Activated naive CD8-positive, alpha-beta T cell (primary cell): ENCODE measurements around the gene FOXC2.

Source experiments
- H3K27ac Mint-ChIP-seq: one replicate; pipeline ENCODE4 v1.8.0; 2021; ENCODE audit warnings: mixed read lengths
- H3K27me3 Mint-ChIP-seq: one replicate; pipeline ENCODE4 v1.8.0; 2021; ENCODE audit warnings: mixed read lengths
- H3K36me3 Mint-ChIP-seq: one replicate; pipeline ENCODE4 v1.8.0; 2021; ENCODE audit warnings: mixed read lengths
- H3K4me1 Mint-ChIP-seq: one replicate; pipeline ENCODE4 v1.8.0; 2021; ENCODE audit warnings: low read depth, mixed read lengths
- H3K4me3 Mint-ChIP-seq: one replicate; pipeline ENCODE4 v1.8.0; 2021; ENCODE audit warnings: mild to moderate bottlenecking, mixed read lengths
- H3K9me3 Mint-ChIP-seq: one replicate; pipeline ENCODE4 v1.8.0; 2021; ENCODE audit warnings: low read depth, mixed read lengths

The FOXC2 gene

DNA sequence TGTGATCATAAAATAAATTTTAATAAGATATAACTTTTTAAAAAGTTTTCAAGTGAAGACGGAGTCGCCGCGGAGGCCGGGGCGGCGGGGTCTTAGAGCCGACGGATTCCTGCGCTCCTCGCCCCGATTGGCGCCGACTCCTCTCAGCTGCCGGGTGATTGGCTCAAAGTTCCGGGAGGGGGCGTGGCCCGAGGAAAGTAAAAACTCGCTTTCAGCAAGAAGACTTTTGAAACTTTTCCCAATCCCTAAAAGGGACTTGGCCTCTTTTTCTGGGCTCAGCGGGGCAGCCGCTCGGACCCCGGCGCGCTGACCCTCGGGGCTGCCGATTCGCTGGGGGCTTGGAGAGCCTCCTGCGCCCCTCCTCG, at the start of gene FOXC2:
Gene FOXC2 (plus strand): TSS at position 229 of the 365 bp plus-strand sequence. CDS start 507 bp downstream, outside the sequence.
- peaks cover 29% of the 10 kb centered on the region for H3K4me1 Mint-ChIP-seq
- H3K9me3 Mint-ChIP-seq: no peaks in the 10 kb centered on the region
- H3K27me3 Mint-ChIP-seq: peaks cover 38% of the 10 kb centered on the region
- no peak within 1 kb of the TSS for H3K27ac Mint-ChIP-seq
- H3K4me3 Mint-ChIP-seq: peak within 1 kb of the TSS; percentile 35
- no peaks in the 10 kb centered on the region for H3K36me3 Mint-ChIP-seq

DNA sequence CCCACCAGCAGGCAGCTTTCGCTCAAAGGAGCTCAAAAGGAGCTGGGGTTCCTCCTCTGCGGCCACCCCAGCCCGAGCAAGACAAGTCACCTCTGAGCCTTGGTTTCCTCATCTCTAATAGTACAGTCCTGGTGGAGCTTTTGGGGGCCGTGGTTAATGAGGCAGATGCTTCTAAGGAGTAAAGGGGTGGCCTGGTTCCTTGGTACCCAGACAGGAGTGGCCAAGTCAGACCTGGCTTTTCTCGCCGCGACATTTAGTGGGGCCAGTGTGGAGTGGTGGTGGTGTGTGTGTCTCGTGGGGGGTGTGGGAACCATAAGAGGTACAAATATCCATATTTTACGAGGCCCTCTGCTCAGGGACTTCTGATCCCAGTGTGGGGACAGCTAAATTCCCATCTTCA, 49.6 kb upstream of the FOXC2 start:
- H3K9me3 Mint-ChIP-seq: no peaks in the 10 kb centered on the region
- H3K27ac Mint-ChIP-seq: no peak overlapping the region
- H3K36me3 Mint-ChIP-seq: no peaks in the 10 kb centered on the region
- H3K27me3 Mint-ChIP-seq: peaks cover 39% of the 10 kb centered on the region
- no peak overlapping the region for H3K4me3 Mint-ChIP-seq
- H3K4me1 Mint-ChIP-seq: peaks cover 11% of the 10 kb centered on the region

DNA sequence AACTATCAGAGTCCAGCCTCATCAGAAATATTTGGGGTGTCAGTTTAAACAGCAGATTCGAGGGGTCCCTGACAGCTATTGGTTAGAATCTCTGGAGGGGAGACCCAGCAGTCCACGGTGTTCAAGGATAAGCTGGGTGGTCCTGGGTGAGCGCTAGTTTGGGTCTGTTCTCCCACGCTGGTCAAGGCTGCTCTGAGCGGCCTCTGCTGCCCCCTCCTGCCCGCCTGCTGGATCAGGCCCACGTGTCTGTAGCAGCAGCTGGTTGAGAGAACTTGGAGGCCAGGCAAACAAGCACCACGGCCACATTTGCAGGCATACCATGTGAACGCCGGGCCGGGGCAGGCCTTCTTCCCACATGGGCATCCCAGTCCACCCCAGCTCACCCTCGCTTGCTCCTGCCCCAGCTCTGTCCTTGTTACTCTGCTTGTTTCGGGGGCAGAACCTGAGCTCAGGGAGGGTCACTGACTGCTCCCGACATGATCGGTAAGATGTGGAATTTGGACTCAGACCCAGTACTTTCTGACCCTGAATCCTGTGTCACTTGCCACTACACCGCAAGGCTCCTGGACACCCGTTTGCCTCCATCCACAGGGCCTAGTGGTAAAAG, 48.9 kb upstream of the FOXC2 start:
- Mint-ChIP-seq H3K36me3 (no peaks in the 10 kb centered on the region), H3K27ac (no peak overlapping the region), H3K9me3 (no peaks in the 10 kb centered on the region), H3K27me3 (peaks cover 39% of the 10 kb centered on the region), H3K4me1 (peaks cover 11% of the 10 kb centered on the region), H3K4me3 (no peak overlapping the region)

DNA sequence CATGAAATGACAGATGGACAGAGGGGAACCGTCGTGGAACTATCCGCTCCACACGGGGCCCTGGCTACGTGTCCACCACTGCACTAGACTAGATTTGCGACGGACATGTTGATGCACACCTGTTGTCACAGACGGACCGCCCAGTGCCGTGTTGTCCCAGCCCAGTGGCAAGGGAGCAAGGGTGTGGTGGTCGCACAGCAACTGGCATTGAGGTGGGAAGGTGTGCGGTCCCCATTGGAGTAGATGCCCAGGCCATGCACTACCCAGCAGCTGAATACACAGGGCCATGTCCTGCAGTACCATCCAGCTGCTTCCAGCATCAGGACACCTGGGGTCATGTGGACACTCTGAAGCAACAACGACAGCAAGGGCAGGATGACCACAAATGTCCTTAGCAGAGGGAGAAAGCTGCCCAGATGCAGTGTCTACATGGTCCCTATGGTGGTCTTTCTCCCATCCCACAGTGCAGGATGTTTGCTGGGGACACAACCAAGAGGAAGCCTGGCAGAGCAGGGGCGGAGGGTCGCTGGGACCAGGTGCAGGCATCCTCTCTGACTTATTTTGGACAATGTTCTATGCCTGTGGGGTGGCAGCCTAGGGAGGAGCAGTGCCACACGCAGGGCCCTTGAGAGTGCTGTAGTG, 47.5 kb upstream of the FOXC2 start:
- Mint-ChIP-seq H3K4me1 (peaks cover 5% of the 10 kb centered on the region), H3K4me3 (no peak overlapping the region), H3K27me3 (peaks cover 30% of the 10 kb centered on the region), H3K36me3 (no peaks in the 10 kb centered on the region), H3K9me3 (no peaks in the 10 kb centered on the region), H3K27ac (no peak overlapping the region)

DNA sequence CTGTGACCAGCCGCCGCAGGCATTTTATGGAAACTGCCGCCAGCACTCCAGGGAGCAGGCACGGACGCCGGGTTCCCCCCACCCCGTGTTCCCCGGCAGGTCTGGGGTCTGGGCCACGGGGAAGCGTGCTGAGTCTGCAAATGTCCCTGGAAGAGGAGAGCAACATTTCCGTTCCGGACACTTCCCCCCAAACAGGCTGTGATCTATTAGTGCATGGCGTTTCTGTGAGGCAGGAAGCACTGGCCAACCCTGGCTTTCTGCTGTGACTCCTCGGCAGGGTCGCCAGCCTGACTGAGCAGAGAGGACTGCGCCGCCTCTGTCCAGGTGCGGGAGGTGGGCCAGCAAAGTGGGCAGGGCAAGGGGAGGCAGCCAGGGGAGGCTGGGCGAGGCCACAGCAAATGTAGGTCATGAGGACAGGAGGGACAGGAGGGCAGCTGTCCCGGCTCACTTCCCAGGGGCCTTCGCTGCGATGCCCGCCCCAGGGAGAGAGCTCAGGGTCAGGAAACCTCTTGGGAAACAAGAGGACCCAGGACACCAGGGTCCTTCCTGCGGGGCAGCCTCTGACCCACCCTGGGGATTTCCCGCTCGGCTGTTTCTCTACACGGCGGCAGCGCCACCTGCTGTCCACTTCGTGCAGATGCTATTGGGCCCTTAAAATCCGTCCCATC, 46.8 kb upstream of the FOXC2 start:
- no peaks in the 10 kb centered on the region for H3K36me3 Mint-ChIP-seq
- peaks cover 5% of the 10 kb centered on the region for H3K4me1 Mint-ChIP-seq
- H3K27ac Mint-ChIP-seq: no peak overlapping the region
- H3K27me3 Mint-ChIP-seq: peaks cover 26% of the 10 kb centered on the region
- H3K4me3 Mint-ChIP-seq: no peak overlapping the region
- no peaks in the 10 kb centered on the region for H3K9me3 Mint-ChIP-seq

DNA sequence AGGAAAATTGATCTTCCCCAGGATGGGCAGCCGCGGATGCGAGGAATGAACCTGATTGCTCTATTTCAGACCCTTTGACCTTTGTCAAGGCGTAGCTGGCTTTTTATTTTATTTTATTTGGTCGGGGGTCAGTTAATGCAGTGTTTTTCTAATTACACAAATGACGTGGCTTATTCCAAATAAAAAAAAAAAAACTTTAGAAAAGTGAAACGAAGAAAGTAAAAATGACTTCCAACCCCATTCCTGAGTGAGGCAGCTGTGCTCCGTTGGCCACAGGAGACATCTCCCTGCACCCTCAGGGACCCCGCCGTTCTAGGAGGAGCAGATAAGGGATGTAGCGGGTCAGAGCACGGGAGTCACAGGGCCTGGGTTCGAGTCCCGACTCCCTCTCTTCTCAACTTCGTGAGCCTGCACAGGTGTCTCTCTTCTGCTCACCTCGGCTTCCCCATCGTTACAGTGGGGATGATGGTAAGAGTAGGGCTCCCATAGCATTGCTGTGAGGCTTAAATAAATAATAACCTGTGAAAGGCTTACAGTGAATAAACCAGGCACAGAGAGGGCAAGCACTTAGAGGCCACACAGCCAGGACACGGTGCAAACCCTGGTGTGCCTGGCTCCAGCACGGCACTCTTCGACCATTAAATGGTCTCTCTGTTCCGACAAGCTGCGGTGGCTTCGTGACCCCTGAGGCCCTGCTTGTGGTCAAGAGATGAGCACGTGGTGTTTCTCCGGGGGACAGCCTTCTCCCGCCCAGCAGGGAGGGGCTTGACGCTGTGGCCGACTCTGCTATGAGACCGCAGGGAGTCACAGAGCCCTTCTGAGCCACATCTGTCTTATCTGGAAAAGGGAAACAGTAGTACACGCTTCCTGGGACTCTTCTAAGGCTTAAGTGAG, 46.1 kb upstream of the FOXC2 start:
- peaks cover 23% of the 10 kb centered on the region for H3K27me3 Mint-ChIP-seq
- H3K27ac Mint-ChIP-seq: no peak overlapping the region
- no peak overlapping the region for H3K4me3 Mint-ChIP-seq
- H3K36me3 Mint-ChIP-seq: no peaks in the 10 kb centered on the region
- no peaks in the 10 kb centered on the region for H3K9me3 Mint-ChIP-seq
- H3K4me1 Mint-ChIP-seq: peaks cover 5% of the 10 kb centered on the region

DNA sequence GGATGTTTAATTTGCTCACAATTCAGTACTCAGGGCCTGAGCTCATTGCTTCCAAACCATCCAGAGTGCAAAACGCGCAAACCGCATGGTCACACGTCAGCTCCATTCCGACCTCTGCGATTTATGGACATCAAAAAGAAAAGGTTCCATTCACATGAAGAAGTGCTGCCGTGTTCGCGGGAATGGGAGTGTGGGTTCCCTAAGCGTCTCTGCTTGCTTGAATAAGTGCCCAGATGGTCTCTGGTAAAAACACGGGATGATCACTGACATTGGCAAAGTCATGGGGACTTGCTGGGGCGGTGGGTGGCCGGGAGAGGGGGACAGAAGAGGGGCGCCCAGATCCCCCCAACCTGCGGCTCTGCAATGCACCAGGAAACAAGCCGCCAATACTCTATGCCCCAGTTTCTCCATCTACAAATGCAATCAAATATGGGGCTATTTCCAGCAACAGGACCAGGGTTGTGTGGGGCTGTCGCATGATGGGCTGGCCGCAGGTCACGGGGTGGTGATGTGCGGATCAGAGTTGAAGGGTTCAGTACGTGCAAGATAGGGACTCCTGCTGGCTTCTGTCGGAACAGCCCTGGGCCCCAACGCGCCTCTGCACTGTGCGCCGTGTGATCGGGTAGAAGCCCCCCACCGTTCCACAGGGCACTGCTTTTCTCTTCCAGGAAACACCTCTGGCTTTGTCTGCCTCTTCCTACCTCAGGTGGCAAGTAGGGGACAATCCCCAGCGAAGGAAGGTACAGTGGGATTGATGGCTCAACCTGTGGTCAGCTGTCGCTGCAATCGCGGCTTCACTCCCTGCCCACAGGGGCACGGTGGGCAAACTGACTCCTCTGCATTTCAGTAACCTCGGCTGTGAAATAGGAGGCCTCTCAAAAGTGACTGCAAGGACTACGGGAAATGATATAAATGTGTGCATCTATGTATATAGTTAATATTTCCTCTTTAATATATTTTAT, 45.1 kb upstream of the FOXC2 start:
- Mint-ChIP-seq H3K27me3 (peaks cover 21% of the 10 kb centered on the region), H3K4me1 (peaks cover 5% of the 10 kb centered on the region), H3K9me3 (no peaks in the 10 kb centered on the region), H3K4me3 (no peak overlapping the region), H3K27ac (no peak overlapping the region), H3K36me3 (no peaks in the 10 kb centered on the region)

DNA sequence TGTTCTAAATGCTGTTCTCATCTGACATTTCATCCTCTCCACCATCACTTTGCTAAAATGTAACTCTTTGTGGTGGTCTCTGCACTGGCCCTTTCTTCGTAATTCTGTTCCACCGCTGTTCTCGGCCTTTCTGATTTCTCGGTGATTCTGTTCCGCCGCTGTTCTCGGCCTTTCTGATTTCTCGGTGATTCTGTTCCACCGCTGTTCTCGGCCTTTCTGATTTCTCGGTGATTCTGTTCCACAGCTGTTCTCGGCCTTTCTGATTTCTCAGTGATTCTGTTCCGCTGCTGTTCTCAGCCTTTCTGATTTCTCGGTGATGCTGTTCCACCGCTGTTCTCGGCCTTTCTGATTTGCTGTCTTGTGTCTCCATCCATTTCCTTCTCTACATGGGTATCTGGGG, 44.0 kb upstream of the FOXC2 start:
- peaks cover 5% of the 10 kb centered on the region for H3K4me1 Mint-ChIP-seq
- no peaks in the 10 kb centered on the region for H3K36me3 Mint-ChIP-seq
- no peak overlapping the region for H3K27ac Mint-ChIP-seq
- no peak overlapping the region for H3K4me3 Mint-ChIP-seq
- peaks cover 16% of the 10 kb centered on the region for H3K27me3 Mint-ChIP-seq
- H3K9me3 Mint-ChIP-seq: no peaks in the 10 kb centered on the region

DNA sequence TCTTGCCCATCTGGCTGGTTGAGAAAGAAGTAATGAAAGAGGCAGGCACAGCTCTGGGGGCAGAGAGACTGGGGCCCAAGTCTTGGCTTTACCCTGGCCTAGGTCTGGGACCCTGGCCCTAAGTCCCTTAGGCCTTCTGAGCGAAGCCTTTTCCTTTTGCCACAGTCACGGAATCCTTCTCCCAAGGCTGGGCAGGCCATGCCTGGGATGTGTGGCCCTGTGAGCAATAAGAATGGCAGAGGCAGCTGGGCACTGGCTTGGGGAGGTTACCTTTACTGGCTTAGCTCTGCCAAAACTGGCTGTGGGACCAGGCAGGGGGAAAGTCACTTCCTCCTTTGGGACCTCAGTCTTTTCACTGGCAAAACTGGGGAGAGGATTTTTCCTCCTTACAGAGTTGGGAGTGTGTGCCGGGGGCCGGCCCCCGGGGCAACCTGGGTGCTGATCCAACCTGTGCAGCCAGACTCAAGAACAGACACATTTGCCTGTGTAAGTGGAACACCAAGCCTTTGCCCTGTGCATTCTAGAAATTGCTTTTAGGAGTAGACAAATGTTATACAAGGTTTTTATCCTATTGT, 43.4 kb upstream of the FOXC2 start:
- no peaks in the 10 kb centered on the region for H3K36me3 Mint-ChIP-seq
- peaks cover 13% of the 10 kb centered on the region for H3K27me3 Mint-ChIP-seq
- H3K9me3 Mint-ChIP-seq: no peaks in the 10 kb centered on the region

DNA sequence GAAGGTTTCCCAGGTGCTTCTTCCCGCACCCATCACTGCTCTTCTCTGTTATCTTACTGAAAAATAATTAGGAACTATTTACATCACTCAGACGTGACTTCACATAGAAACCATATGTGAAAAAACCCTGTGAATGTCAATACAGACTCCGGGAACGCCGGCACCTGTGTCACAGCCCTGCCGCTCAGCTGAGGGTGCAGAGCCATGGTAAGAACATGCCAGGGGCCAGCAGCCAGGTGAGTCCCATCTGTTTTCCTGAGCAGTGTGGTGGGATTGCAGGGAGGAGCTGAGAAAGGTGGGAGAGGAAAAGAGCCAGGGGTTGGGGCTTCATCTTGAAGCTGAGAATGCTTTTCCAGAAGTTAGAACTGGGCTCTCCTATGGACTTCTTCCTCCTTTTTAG, 42.6 kb upstream of the FOXC2 start:
- peaks cover 4% of the 10 kb centered on the region for H3K4me1 Mint-ChIP-seq
- H3K27ac Mint-ChIP-seq: no peak overlapping the region
- H3K36me3 Mint-ChIP-seq: no peaks in the 10 kb centered on the region
- no peaks in the 10 kb centered on the region for H3K9me3 Mint-ChIP-seq
- no peak overlapping the region for H3K4me3 Mint-ChIP-seq
- peaks cover 9% of the 10 kb centered on the region for H3K27me3 Mint-ChIP-seq

More for the DNA sequence above, 43.4 kb upstream of the FOXC2 start:
- H3K4me1 Mint-ChIP-seq: peaks cover 5% of the 10 kb centered on the region
- no peak overlapping the region for H3K4me3 Mint-ChIP-seq
- no peak overlapping the region for H3K27ac Mint-ChIP-seq

DNA sequence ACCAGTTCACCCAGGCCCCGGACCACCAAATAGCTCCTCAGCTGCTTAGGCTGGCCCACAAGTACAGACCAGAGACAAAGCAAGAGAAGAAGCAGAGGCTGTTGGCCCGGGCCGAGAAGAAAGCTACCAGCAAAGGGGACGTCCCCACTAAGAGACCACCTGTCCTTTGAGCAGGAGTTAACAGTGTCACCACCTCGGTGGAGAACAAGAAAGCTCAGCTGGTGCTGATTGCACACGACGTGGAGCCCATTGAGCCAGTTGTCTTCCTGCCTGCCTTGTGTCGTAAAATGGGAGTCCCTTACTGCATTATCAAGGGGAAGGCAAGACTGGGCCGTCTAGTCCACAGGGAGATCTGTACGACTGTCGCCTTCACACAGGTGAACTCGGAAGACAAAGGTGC, 40.9 kb upstream of the FOXC2 start:
- Mint-ChIP-seq H3K36me3 (peaks cover 2% of the 10 kb centered on the region), H3K27me3 (peaks cover 4% of the 10 kb centered on the region), H3K4me3 (no peak overlapping the region), H3K9me3 (no peaks in the 10 kb centered on the region), H3K4me1 (no peaks in the 10 kb centered on the region), H3K27ac (no peak overlapping the region)

DNA sequence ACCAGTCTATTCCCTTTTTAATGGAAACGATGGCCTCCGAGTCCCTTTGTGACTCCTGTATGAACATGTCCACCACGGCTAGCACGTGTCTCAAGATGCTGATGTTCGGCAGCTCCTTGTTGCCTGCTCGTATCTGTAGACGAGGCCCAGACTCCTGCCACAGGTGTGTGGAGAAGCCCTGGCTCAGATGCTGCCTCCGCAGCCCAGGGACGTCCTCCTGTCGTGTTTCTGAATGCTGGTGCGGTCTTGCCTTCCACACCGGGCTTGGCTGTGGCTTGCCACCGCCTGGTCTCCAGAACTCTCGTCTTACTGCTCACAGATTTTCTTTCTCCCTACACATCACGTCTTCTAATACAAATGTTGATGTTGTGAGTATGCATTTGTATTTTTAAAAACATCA, 39.3 kb upstream of the FOXC2 start:
- Mint-ChIP-seq H3K27me3 (no peaks in the 10 kb centered on the region), H3K4me3 (no peak overlapping the region), H3K36me3 (peaks cover 2% of the 10 kb centered on the region), H3K27ac (no peak overlapping the region), H3K9me3 (no peaks in the 10 kb centered on the region), H3K4me1 (no peaks in the 10 kb centered on the region)

DNA sequence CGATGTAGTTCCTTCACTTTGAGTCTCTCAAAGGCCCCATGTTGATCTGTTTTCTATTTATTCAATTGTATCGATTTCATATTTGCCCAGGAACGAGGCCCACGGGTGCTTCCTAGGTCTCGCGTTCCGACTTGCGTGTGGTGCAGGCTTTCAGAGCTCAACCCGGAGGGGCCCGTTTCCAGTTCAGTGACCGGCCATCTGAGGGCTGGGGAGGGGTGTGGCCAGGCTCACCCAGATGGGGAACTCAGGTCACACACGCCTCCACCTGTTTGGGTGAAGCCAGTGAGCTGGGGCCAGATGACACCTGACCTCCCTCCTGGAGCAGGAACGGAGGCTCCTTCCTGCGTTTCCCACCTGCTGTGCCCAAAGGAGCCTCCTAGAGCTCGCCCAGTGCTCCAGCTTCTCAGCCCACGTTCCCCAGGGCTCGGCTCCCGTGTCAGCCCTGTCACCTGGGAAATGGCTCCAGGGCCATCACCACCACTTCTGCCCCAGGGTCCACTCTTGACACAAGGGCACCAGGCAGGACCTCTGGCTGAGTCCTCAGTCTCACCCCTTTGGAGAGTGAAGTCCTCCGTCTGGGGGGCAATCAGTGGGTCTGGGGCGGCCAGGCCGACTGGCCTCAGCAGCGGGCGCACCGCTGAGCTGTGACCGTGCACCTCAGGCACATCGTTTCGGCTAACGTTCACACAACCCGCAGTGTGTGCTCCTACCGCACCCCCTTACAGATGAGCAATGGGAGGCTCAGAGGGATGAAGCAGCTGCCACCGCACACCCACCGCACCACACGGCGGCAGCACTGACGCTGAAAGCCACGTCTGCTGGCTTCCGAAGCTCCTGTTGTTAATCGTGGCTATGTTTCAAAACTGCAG, 38.3 kb upstream of the FOXC2 start:
- H3K36me3 Mint-ChIP-seq: peaks cover 2% of the 10 kb centered on the region
- no peak overlapping the region for H3K4me3 Mint-ChIP-seq
- no peak overlapping the region for H3K27ac Mint-ChIP-seq
- H3K9me3 Mint-ChIP-seq: no peaks in the 10 kb centered on the region
- no peaks in the 10 kb centered on the region for H3K27me3 Mint-ChIP-seq
- no peaks in the 10 kb centered on the region for H3K4me1 Mint-ChIP-seq
